Measurements from ENCODE around the gene COL18A1. TPM values are rescaled to one million over a fixed set of nuclear protein-coding genes. Genes with fewer than 3 reads are reported as not detected.

COL18A1 gene
- total and polyA plus RNA-seq, 4 donors: 44.9 to 308 (median 232) TPM

DNA sequence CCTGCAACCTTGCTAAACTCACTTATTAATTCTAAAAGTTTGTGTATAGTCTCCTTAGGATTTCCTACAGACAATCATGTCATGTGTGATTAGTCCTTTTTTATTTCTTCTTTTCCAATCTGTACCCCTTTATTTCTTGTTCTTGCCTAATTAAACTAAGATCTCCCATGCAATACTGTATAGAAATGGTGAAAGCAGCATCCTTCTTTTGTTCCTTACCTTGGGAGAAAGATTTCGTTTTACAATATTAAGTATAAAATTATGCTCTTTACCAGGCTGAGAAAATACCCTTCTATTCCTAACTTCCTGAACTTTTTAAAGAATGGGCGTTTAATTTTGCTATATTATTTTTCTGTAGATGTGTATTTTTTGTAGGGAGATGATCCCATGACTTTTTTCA is 7.6 kb upstream of the COL18A1 start:
- no peak for DNase-seq (ENCODE audit: low spot score)
- TF ChIP-seq NR2F2 (IDR thresholded peaks at IDR 0.05) (no peak), FOXA1 (IDR thresholded peaks at IDR 0.05) (no peak)
- Histone ChIP-seq H3K9ac (ENCODE audit: low read depth in 1 of 2, low read length in 2 of 2) (no peak overlapping the region), H3K4me1 (ENCODE audit: control insufficient read depth in 4 of 4, insufficient read depth in 4 of 4, low read length in 3 of 4) (no peaks in the 10 kb centered on the region), H3K36me3 (ENCODE audit: control insufficient read depth in 4 of 4, insufficient read depth in 3 of 4, low read depth in 1 of 4, low read length in 3 of 4) (no peaks in the 10 kb centered on the region), H3K27ac (ENCODE audit: low read depth in 1 of 2, low read length in 2 of 2) (no peak overlapping the region), H3K27me3 (ENCODE audit: control insufficient read depth in 4 of 4, insufficient read depth in 4 of 4, low read length in 3 of 4) (no peaks in the 10 kb centered on the region), H3K9me3 (ENCODE audit: control insufficient read depth in 4 of 4, low read length in 3 of 4) (no peaks in the 10 kb centered on the region), H3K4me3 (ENCODE audit: low read depth in 1 of 3, low read length in 3 of 3) (no peak overlapping the region)
- 80% methylated on average over 2 of the region's 2 CpGs for WGBS

DNA sequence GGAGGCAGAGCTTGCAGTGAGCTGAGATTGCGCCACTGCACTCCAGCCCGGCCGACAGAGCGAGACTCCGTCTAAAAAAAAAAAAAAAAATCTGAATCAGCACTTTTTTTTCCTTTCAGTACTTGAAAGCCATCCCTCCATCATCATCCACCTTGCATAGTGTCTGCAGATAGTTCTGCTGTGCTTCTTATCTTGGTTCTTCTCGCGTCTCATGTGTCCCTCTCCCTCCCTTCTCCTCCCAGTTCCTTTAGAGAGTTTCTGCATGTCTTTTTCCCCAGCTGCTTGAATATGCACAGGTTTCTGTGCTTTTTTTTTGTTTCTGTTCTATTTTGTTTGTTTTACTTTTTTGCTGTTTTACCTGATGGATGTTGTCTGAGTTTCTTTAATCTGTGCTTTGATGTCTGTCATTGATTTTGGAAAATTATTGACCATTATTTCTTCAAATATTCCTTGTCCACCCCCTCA is 3.9 kb upstream of the COL18A1 start:
- no peak overlapping the region for H3K27ac ChIP-seq (ENCODE audit: low read depth in 1 of 2, low read length in 2 of 2)
- H3K27me3 ChIP-seq (ENCODE audit: control insufficient read depth in 4 of 4, insufficient read depth in 4 of 4, low read length in 3 of 4): no peaks in the 10 kb centered on the region
- no peak for DNase-seq (ENCODE audit: low spot score)
- H3K9me3 ChIP-seq (ENCODE audit: control insufficient read depth in 4 of 4, low read length in 3 of 4): no peaks in the 10 kb centered on the region
- H3K9ac ChIP-seq (ENCODE audit: low read depth in 1 of 2, low read length in 2 of 2): no peak overlapping the region
- H3K4me1 ChIP-seq (ENCODE audit: control insufficient read depth in 4 of 4, insufficient read depth in 4 of 4, low read length in 3 of 4): peaks cover 0 to 4% (median 2%) of the 10 kb centered on the region in 4 donors
- TF ChIP-seq, protein P1, sequence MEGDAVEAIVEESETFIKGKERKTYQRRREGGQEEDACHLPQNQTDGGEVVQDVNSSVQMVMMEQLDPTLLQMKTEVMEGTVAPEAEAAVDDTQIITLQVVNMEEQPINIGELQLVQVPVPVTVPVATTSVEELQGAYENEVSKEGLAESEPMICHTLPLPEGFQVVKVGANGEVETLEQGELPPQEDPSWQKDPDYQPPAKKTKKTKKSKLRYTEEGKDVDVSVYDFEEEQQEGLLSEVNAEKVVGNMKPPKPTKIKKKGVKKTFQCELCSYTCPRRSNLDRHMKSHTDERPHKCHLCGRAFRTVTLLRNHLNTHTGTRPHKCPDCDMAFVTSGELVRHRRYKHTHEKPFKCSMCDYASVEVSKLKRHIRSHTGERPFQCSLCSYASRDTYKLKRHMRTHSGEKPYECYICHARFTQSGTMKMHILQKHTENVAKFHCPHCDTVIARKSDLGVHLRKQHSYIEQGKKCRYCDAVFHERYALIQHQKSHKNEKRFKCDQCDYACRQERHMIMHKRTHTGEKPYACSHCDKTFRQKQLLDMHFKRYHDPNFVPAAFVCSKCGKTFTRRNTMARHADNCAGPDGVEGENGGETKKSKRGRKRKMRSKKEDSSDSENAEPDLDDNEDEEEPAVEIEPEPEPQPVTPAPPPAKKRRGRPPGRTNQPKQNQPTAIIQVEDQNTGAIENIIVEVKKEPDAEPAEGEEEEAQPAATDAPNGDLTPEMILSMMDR (IDR thresholded peaks at IDR 0.05; ENCODE audit: low read depth, low read length, missing input control): no peak
- no peak for TF ChIP-seq RXRA (IDR thresholded peaks at IDR 0.05)
- no peak for TF ChIP-seq YY1 (IDR thresholded peaks at IDR 0.05)
- TF ChIP-seq RAD21 (IDR thresholded peaks at IDR 0.05): no peak
- TF ChIP-seq HNF4A (conservative IDR thresholded peaks at IDR 0.05): no peak
- no peak for TF ChIP-seq NR2F2 (IDR thresholded peaks at IDR 0.05)
- no peak for TF ChIP-seq SP1 (IDR thresholded peaks at IDR 0.05)
- no peak for TF ChIP-seq EGR1 (IDR thresholded peaks at IDR 0.05; ENCODE audit: low read depth in 2 of 2)
- TF ChIP-seq, protein P2, sequence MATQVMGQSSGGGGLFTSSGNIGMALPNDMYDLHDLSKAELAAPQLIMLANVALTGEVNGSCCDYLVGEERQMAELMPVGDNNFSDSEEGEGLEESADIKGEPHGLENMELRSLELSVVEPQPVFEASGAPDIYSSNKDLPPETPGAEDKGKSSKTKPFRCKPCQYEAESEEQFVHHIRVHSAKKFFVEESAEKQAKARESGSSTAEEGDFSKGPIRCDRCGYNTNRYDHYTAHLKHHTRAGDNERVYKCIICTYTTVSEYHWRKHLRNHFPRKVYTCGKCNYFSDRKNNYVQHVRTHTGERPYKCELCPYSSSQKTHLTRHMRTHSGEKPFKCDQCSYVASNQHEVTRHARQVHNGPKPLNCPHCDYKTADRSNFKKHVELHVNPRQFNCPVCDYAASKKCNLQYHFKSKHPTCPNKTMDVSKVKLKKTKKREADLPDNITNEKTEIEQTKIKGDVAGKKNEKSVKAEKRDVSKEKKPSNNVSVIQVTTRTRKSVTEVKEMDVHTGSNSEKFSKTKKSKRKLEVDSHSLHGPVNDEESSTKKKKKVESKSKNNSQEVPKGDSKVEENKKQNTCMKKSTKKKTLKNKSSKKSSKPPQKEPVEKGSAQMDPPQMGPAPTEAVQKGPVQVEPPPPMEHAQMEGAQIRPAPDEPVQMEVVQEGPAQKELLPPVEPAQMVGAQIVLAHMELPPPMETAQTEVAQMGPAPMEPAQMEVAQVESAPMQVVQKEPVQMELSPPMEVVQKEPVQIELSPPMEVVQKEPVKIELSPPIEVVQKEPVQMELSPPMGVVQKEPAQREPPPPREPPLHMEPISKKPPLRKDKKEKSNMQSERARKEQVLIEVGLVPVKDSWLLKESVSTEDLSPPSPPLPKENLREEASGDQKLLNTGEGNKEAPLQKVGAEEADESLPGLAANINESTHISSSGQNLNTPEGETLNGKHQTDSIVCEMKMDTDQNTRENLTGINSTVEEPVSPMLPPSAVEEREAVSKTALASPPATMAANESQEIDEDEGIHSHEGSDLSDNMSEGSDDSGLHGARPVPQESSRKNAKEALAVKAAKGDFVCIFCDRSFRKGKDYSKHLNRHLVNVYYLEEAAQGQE (IDR thresholded peaks at IDR 0.05): no peak
- no peak for TF ChIP-seq HNF4G (IDR thresholded peaks at IDR 0.05)
- no peak for TF ChIP-seq GABPA (IDR thresholded peaks at IDR 0.05 in 1 of 2, conservative IDR thresholded peaks at IDR 0.05 in 1 of 2)
- no peaks in the 10 kb centered on the region for H3K36me3 ChIP-seq (ENCODE audit: control insufficient read depth in 4 of 4, insufficient read depth in 3 of 4, low read depth in 1 of 4, low read length in 3 of 4)
- 79% methylated on average over 7 of the region's 7 CpGs for WGBS
- H3K4me3 ChIP-seq (ENCODE audit: low read depth in 1 of 3, low read length in 3 of 3): no peak overlapping the region

Measured in liver (tissue), 9 donors.